GM19328 (cell line): Measurements from ENCODE around the gene DARS1.

Experiments
- ATAC-seq: cut with Tn5 transposase; IDR thresholded peaks from one replicate; pipeline ENCODE4 v1.9.1; 2021; ENCODE audit warnings: mild to moderate bottlenecking, moderate library complexity; ENCODE audit not compliant: unreplicated experiment

DARS1 gene

DNA sequence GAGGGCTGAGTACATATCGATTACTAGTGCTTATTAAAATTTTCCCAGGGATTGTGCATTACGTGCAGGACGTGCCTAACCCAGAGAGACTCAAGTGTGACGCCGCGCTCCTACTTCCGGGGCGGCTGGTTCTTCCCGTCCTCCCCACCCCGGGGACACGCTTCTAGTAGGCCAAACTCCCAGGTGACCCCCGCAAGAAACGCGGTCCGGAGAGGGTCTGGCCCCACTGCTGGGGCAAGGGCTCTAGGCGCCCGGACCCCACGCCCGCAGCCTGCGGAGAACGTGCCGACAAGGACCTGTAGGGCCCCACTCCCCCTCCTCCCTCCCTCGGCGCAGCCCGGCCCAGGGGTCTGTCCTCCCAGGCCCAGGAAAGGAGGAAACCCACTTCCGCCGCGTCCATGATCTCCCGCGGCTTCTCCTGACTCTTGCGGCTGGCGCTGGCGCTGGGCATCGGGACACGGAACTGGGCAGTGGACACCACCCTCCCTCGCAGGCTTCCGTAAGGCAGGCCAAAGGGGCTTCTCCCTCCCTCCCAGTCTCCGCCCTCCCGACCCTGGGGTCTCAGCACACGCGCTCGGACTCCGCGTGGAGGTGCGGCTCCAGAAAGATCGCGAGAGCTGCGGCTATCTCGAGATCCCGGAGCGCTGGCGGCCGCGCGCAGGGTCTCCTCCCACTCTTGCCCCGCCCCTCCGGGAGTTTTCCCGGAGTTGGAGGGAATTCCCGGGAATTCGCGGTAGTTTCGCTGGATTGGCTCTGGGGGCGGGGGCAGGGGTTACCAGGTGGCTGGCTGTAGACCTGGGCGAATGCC, at the start of gene DARS1:
TSS of gene DARS1 (minus strand) at position 609 of the 808 bp plus-strand sequence. CDS start at position 451, 158 bp downstream.
- peak; percentile 80 for ATAC-seq

DNA sequence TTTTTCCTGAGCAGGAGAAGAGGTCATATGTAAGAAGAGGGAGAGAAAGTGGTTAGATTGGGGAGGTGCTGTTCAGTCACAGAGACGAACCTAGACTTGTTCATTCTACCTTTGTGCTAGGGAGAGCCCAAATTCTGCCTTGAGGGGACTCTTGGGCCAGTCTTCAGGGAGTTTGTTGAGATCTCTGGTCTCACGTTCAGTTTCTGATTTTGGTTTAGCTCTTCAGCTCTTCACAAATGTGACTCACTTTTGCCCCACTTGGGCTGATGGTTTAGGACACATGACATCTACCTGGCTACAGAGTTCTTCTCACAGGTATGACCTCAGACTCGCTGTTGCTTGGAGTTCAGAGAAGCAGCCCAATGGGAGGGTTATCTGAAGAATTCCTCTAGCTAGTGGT, 49.2 kb upstream of the DARS1 start:
- ATAC-seq: no peak

DNA sequence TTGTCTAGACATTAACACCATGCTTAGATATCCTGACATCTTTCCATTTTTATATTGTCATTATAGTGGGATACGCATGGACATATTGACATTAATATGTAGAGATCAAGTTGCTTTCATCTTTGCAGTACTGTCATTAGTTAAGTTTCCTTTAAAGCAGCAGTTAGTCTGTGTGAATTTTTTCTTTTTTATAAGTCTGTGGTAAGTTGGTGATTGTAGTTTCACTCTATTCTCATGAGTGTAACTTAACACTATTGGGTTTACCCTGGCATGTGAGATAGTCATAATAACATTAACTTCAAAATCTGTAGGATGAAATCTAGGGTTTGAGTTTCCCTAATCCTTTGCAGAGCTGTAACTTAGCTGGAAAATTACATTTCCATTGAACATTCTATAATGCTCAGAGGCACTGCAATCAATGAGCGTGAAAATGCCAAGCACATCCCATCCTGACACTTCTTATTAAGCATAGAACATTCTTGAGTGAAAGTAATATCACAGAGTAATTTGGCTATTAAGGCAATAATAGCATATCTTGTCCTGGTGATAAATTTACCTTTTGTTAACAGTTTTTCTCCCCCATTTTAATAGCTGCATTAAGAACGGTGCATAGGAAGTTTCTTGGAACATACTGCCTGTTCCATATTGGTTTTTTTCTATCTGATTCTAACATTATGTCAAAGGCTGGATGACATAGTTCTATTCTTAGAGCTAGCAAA, 47.5 kb upstream of the DARS1 start:
- ATAC-seq: no peak

DNA sequence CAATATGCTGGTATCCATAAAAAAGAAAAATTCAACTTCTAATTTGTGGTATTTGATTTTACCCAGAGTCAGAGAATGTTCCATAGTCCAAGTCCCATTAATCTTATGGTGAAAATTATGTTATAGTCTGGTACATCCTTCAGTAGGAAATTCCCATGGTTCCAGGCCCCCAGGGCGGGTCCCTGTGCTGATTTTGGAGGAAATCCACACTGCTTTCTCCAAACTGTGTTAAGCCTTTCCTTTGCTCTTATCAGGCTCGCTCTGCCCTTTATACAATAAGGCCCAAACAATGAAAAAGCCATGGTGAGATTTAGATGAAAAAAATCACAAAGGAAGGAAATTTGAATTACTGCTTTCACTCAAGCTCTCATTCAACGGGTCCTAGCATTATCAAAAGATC, 46.8 kb upstream of the DARS1 start:
- ATAC-seq: no peak

DNA sequence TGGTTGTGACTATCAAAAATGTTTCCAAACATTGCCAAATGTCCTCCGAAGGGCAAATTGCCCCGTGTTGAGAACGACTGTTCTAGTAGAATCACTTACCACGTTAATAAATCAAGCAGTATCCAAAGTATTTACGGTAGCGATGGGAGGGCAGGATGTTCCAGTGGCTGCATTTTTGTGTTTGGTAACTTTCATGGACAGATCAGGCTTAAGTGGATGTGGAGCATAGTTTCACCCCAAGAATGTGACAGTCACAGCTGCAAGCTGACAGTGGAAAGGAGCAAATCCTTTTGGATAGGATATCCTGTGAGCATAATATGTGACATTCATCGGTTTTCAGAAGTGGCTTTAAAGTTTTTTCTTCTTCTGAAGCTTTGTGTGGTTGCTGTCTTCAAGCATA, 46.3 kb upstream of the DARS1 start:
- no peak for ATAC-seq

DNA sequence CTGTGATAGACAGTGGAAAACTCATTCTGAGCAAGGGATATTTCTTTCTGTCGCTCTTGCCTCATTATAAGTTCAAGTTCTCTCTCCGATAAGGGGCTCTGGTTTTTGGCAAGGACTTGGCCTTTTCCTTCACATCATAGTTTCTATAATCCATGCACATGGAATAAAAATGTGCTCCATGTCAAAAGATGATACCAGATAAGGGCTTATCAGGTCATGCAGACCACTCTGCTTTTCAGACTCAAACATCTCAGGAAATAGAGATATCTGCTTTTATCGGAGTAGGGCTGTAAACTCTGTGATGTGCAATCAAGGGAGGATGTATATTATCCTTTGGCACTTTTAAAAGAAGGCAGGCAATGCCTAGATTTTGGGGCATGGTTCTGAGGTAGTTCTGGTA, 45.0 kb upstream of the DARS1 start:
- no peak for ATAC-seq

DNA sequence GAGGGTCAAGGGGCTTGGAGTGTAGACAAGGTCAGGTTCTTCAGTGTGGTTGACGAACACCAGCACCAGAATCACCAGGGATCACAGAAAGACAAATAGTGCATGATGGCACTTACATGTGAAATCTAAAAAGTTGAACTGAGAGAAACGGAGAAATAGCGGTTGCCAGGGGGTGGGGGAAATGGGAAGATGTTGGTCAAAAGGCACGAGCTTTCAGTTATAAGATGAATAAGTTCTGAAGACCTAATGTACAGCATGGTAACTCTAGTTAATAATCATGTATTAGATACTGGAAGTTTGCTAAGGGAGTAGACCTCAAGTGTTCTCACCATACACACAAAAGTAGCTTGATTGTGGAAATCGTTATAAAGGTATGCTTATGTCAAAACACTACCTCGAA, 43.7 kb upstream of the DARS1 start:
- ATAC-seq: no peak

DNA sequence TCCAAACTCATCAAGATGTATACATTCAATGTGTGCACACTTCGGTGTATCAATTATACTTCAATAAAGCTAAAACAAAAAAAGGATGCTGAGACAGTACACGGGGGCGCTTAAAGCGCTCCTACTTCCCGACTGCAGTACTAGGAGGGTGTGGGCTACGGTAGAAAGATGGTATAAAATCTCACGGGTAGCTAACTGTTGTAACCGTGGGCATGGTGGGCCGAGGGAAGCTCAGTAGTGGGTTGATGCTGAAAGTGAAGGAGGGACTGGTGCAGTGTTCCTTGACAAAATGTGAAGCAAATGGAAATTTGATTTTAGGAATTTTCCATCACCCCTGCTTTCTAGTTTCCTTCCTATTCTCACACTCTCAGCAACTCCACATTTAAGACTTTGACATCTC, 42.6 kb upstream of the DARS1 start:
- no peak for ATAC-seq

DNA sequence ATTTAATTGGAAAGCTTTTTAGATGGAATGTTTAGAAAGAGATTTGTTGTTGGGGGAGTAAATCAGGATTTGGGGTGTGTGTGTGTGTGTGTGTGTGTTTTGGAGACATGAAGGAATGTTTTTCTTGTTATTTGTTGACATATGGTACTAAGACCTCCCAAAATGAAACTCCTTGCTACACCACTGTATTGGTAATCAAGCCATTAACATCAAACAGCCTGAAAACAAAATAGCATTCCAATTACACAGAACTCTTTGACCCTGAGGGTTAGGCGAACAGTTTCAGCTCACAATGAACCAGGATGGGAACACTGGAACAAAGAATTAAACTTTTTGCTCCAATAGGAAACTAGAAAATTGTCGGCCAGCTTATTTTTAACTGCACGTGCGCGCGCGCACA, 41.7 kb upstream of the DARS1 start:
- ATAC-seq: no peak

DNA sequence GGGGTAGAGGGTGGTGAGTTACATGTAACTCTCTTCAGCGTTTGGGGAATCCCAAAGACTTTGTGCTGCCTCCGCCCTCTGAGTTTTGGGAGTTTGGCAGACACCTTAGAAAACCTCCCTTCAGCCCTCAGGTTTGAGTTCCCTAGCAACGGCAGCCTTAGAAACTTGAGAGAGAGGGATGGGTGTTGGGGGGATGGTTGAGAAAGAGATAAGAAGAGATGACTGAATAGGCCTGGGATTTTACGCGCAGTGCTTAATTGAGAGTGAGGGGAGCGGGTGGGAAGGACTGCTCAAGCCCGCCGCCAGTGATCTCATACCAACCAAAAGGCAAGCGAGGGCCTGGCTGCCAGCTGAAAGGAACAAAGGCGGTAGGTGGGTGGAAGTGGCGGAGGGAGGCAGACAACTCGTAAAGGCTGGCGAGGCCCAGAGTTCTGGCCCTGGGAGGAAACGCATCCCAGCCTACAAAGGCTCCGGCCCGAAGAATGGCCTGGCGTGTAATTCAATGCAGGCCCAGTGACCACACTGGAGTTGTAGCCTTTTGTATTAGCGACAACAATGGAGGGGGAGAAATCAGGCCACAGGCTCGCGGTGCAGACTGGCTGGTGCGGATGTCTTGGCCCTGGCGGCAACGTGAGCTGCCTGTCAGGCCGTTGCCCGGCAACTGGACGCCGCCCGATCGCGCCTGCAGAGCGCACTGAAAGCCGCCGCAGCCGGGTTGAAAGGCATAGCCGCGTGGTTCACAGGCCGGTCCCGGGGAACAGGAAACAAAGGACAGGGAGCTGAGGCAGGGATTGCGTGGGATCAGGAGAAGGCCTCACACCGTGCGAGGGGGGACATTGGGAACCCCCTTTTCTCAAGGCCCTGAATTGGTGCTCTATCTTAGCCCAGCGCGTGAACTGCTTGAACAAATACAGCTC, 39.9 kb upstream of the DARS1 start:
- no peak for ATAC-seq

DNA sequence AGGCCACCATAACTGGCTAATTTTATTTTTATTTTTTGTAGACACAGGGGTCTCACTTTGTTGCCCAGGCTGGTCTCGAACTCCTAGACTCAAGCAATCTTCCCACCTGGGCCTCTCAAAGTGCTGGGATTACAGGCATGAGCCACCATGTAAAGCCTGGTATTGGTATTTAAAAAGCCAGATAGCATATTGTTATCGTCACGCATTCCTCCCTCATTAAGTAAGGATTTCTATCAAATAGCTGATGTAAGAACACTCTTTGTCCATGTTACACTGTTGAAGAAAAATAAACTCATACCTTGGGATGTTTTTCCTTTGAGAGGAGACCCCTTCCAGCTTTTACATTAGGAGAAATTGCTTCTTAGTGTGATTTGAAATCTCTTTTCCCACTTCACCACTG, 39.2 kb upstream of the DARS1 start:
- no peak for ATAC-seq

DNA sequence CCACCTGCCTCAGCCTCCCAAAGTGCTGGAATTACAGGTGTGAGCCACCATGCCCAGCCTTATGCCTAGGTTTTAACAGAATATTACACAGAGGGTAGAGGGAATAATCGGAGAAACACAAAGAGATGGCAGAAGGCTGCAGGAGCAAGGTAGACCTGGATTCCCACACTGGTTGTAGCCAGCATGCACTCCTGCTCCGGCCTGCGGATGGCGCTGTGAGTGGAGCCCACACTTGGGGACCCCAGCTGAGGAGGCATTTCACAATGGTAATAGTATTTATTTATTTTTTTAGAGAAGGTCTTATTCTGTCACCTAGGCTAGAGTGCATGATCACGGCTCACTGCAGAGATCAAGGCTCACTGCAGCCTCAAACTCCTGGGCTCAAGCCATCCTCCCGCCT, 38.8 kb upstream of the DARS1 start:
- no peak for ATAC-seq

DNA sequence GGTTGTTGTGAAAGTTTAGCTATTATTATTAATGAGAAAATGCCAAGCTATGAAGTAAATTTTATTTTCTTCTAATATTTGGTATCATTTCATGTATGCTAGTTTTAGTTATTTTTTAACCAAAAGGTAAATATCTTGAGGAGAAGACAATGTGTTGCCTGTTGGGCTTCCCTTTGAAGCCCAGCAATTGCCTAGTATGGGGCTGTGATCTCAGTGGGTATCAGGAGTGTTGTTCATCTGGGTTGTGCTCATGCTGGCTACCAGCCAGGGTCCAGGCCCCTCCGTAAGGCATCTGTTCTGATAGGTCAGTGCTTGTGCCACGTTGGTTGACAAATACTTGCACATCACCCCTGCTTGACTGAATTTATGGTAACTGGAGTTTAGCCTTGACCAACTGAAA, 38.0 kb upstream of the DARS1 start:
- no peak for ATAC-seq

DNA sequence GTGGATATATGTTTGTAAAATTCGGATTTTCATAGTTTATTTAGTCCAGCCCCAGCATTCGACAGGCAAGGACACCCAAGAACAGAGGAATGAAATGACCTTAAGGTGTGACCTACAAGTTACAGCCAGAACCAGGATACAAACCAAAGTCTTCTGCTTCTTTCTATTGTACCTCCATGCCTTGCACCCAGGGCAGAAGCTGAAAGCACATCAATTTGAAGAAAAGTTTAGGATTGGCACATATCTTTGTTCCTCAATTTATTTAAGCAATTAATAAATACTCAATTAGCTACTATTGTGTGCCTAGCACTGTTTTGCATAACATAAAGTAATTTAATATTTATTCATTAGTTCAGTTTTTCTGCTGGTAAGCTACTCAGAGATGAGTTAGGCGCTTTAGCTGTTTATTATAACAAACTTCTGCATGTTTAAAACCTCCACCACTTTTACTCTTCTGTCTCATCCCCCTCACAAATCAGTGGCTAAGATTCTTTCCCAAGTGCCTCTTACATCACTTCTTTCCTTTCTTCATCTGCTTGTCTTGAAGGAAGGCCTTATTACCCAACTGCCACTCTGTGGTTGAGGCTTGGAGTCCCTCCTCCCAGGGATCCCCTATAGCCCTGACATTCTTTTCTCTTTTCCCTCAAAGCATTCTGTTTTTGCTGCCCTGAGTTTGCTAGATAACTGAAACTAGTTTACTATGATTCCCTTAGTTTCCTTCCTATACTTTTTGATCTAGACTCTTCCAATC, 37.1 kb upstream of the DARS1 start:
- no peak for ATAC-seq

DNA sequence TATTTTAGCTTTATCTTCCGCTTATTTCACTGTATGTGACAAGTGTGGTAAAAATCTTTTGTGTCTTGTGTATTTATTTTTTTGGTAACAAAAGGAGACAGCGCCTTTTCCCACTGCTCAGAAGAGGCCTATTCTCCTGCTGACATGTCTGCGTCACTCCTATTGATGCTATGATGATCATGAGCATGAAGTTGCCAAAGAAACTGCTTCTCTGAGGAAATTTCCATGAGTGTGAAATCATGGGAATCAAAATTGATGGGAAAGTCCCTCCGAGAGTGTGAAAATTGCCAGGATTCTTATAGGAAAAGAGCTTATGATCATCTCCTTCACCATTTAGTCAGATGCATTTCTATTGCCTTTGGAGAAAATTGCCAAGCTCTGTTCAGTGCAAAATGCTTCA, 36.5 kb upstream of the DARS1 start:
- no peak for ATAC-seq

DNA sequence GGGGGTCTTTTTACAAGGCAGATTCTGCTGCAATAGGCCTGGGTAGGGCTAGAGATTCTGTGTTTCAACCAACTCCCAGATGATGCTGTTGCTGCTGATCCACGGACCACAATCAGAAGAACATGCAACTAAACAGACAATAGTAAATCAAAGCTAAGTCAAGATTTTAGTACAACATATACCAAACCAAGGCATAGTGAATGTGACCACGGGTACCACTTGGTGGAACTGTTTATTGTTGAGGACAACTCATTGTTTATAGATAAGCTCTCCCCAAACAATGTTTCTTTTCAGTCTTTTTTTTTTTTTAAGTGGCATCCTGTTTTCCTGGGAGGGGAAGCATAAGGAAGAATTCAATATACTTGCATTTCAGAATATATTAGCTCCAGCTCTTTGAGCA, 36.0 kb upstream of the DARS1 start:
- ATAC-seq: no peak

DNA sequence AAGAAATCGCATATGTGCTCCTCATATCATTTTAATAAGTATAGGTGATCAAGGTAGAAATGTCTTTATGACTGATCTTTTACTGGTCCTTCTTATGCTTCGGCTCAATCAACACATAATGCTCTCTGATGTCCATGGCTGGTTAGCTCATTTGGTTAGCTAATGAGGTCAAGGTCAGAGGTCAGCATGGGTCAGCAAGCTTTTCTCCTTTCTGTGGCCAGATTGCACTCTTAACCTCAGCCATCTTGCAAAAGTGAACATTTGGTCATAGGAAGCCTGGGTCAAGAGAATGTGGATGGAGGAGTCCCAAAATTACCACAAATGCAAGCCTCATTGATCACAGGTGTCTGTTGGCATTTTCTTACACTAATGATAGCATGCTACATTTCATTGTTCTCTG, 35.4 kb upstream of the DARS1 start:
- ATAC-seq: no peak

DNA sequence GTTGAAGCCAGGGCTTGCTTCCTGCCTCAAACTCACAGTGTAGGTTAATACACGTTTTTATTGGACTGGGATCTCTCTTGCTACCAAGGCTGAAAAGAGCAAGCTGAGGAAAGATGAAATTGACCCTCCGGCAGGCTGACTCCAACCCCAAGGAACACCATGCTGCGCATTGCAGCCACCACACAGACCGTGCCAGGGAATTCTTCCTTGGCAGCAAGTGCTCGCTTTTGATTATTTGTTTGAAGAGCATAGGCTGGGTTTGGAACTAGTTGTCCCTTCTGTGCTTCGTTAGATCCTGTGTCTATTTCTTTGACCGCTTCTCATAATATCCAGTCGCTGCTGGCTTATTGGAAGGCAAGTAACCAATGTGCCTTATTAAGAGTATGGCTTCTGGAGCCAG, 34.4 kb upstream of the DARS1 start:
- ATAC-seq: no peak

DNA sequence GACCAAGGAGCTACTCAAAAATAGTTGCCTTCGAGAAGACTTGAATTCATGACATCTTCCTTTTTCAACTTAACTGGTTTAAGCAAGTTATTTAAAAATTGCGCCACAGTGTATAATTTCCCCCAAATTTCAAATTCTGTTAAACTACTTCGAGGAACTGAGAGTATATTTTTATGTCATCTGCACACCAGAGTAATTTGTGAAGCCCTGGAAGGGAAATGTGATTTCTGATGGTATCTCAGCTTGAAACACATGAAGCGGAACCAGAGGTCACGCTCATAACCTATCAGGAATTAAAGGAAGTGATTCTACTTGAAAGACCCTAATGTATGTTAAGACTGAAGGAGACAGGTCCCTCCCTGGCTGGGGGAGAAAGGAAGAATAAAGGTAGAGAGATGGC, 33.9 kb upstream of the DARS1 start:
- ATAC-seq: peak; percentile 43

DNA sequence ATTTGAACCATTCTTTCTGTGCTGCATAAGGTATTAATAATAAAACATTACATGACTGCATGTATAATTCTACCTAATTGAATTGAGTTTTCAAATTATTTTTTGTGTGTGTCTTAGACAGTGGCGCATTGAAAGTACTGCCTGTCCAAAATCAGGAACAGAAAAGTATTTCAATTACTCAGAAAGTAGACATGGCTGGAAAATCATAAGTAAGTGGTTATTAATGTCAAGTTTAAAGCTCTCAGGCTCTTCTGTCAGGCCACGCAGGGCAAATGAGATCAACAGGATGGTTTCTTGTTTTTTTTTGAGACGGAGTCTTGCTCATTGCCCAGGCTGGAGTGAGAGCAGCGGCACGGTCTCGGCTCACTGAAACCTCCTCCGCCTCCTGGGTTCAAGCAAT, 32.4 kb upstream of the DARS1 start:
- ATAC-seq: no peak

DNA sequence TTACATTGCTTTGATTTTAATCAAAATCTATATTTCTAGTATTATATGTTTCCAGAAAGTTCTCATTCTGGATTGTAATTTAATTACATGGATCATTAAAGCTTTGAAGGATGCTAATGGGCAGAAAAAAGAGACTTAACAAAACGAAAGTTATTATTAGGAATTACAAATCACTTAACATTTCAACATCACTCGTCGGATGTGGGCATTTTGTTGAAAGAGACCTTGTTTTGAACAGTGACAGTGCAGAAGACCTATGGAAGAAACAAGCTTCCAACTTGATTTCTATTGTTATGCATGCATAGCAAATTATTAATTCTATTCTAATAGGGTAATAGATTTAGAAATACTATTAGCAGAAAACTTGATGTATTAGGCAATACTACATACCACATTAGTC, 31.4 kb upstream of the DARS1 start:
- no peak for ATAC-seq
